BLaER1 treated with 17β-estradiol and CSF1 and Interleukin-3, amounts not matched to agents 10 nM and 100 nM (cell line): ENCODE results near the gene TMEM169.

Experiments
- H3K27ac ChIP-seq, 11 experiments: shearing (Covaris generic); formaldehyde crosslinking; 2 replicates each; pipeline ENCODE4 v1.8.1; 2022
- H3K27me3 ChIP-seq, 11 experiments: shearing (Covaris generic); formaldehyde crosslinking; 2 replicates each; pipeline ENCODE4 v1.8.1; 2022
- H3K36me3 ChIP-seq, 11 experiments: shearing (Covaris generic); formaldehyde crosslinking; 2 replicates each; pipeline ENCODE4 v1.8.1; 2022
- H3K4me1 ChIP-seq, 10 experiments: shearing (Covaris generic); formaldehyde crosslinking; 2 replicates each; pipeline ENCODE4 v1.8.1; 2022
- H3K4me2 ChIP-seq, 11 experiments: shearing (Covaris generic); formaldehyde crosslinking; 2 replicates each; pipeline ENCODE4 v1.8.1; 2022
- H3K4me3 ChIP-seq, 10 experiments: shearing (Covaris generic); formaldehyde crosslinking; 2 replicates each; pipeline ENCODE4 v1.8.1; 2022
- H3K9ac ChIP-seq, 11 experiments: shearing (Covaris generic); formaldehyde crosslinking; 2 replicates each; pipeline ENCODE4 v1.8.1; 2022
- H3K9me3 ChIP-seq, 11 experiments: shearing (Covaris generic); formaldehyde crosslinking; replicated peaks in 1 of 11; 2 replicates each; pipeline ENCODE4 v1.8.1; 2022
- H4K20me1 ChIP-seq, 11 experiments: shearing (Covaris generic); formaldehyde crosslinking; 2 replicates each; pipeline ENCODE4 v1.8.1; 2022
- Cebpa-rat ChIP-seq, 11 experiments: shearing (Covaris generic); IDR thresholded peaks; 2 replicates each; pipeline ENCODE4 v1.8.1; 2022

Gene TMEM169

GRCh38 chr2:216142540-216142939 is 60.8 kb downstream of the TMEM169 start:
- H3K4me2 ChIP-seq: no peak overlapping the region
- H3K36me3 ChIP-seq: peaks cover 99 to 100% (median 100%) of the 10 kb centered on the region in 11 experiments
- H3K27ac ChIP-seq: no peak overlapping the region
- no peaks in the 10 kb centered on the region for H3K9me3 ChIP-seq
- H3K27me3 ChIP-seq: no peaks in the 10 kb centered on the region
- TF ChIP-seq Cebpa-rat (IDR thresholded peaks at IDR 0.05): no peak
- no peak overlapping the region for H3K9ac ChIP-seq
- no peak overlapping the region for H3K4me3 ChIP-seq
- no peaks in the 10 kb centered on the region for H3K4me1 ChIP-seq
- H4K20me1 ChIP-seq: peaks cover 38 to 100% (median 91%) of the 10 kb centered on the region in 11 experiments; a peak in 21 of 22 replicates

- no peak overlapping the region for H3K4me3 ChIP-seq
- no peak overlapping the region for H3K9ac ChIP-seq
- TF ChIP-seq Cebpa-rat (IDR thresholded peaks at IDR 0.05): no peak
- peaks cover 24 to 100% (median 91%) of the 10 kb centered on the region in 11 experiments; a peak in 21 of 22 replicates for H4K20me1 ChIP-seq
- peaks cover 99 to 100% (median 100%) of the 10 kb centered on the region in 11 experiments for H3K36me3 ChIP-seq
- H3K9me3 ChIP-seq: no peaks in the 10 kb centered on the region
- H3K4me1 ChIP-seq: no peaks in the 10 kb centered on the region
- no peaks in the 10 kb centered on the region for H3K27me3 ChIP-seq
- H3K27ac ChIP-seq: no peak overlapping the region
- H3K4me2 ChIP-seq: no peak overlapping the region
Measured at GRCh38 chr2:216144372-216144771, 62.7 kb downstream of the TMEM169 start.

- Histone ChIP-seq H3K4me3 (no peak overlapping the region), H3K4me2 (no peak overlapping the region), H4K20me1 (peaks cover 24 to 100% (median 91%) of the 10 kb centered on the region in 11 experiments; a peak in 21 of 22 replicates), H3K27me3 (no peaks in the 10 kb centered on the region), H3K4me1 (no peaks in the 10 kb centered on the region), H3K27ac (no peak overlapping the region), H3K9ac (no peak overlapping the region), H3K36me3 (peaks cover 99 to 100% (median 100%) of the 10 kb centered on the region in 11 experiments), H3K9me3 (no peaks in the 10 kb centered on the region)
- TF ChIP-seq Cebpa-rat (IDR thresholded peaks at IDR 0.05): no peak
Measured at GRCh38 chr2:216144857-216145256, 63.1 kb downstream of the TMEM169 start.

GRCh38 chr2:216146573-216146972 is 64.9 kb downstream of the TMEM169 start:
- Histone ChIP-seq H3K4me1 (no peaks in the 10 kb centered on the region), H3K27me3 (no peaks in the 10 kb centered on the region), H3K9ac (no peak overlapping the region), H3K4me3 (no peak overlapping the region), H3K4me2 (no peak overlapping the region), H3K9me3 (no peaks in the 10 kb centered on the region), H3K27ac (no peak overlapping the region), H3K36me3 (peaks cover 99 to 100% (median 100%) of the 10 kb centered on the region in 11 experiments), H4K20me1 (peaks cover 22 to 100% (median 92%) of the 10 kb centered on the region in 11 experiments; a peak in 21 of 22 replicates)
- TF ChIP-seq Cebpa-rat (IDR thresholded peaks at IDR 0.05): no peak

GRCh38 chr2:216147172-216148131 is 65.7 kb downstream of the TMEM169 start:
- H3K9ac ChIP-seq: no peak overlapping the region
- H3K27ac ChIP-seq: no peak overlapping the region
- H3K36me3 ChIP-seq: peaks cover 99 to 100% (median 100%) of the 10 kb centered on the region in 11 experiments

GRCh38 chr2:216148983-216149382 is 67.3 kb downstream of the TMEM169 start:
- H3K4me2 ChIP-seq: no peak overlapping the region
- peaks cover 99 to 100% (median 100%) of the 10 kb centered on the region in 11 experiments for H3K36me3 ChIP-seq
- H3K9ac ChIP-seq: no peak overlapping the region
- H3K27me3 ChIP-seq: no peaks in the 10 kb centered on the region
- no peak overlapping the region for H3K4me3 ChIP-seq
- H4K20me1 ChIP-seq: peaks cover 34 to 100% (median 95%) of the 10 kb centered on the region in 11 experiments; a peak in 21 of 22 replicates
- no peak overlapping the region for H3K27ac ChIP-seq
- H3K9me3 ChIP-seq: no peaks in the 10 kb centered on the region
- H3K4me1 ChIP-seq: no peaks in the 10 kb centered on the region
- TF ChIP-seq Cebpa-rat (IDR thresholded peaks at IDR 0.05): no peak

More at GRCh38 chr2:216147172-216148131, 65.7 kb downstream of the TMEM169 start:
- H3K4me2 ChIP-seq: no peak overlapping the region
- H3K9me3 ChIP-seq: no peaks in the 10 kb centered on the region
- no peak overlapping the region for H3K4me3 ChIP-seq
- TF ChIP-seq Cebpa-rat (IDR thresholded peaks at IDR 0.05): no peak
- no peaks in the 10 kb centered on the region for H3K27me3 ChIP-seq
- no peaks in the 10 kb centered on the region for H3K4me1 ChIP-seq
- H4K20me1 ChIP-seq: peaks cover 29 to 100% (median 94%) of the 10 kb centered on the region in 11 experiments; a peak in 21 of 22 replicates

GRCh38 chr2:216149741-216150140 is 68.0 kb downstream of the TMEM169 start:
- TF ChIP-seq Cebpa-rat (IDR thresholded peaks at IDR 0.05): no peak
- Histone ChIP-seq H3K4me1 (no peaks in the 10 kb centered on the region), H3K4me2 (no peak overlapping the region), H3K36me3 (peaks cover 99 to 100% (median 100%) of the 10 kb centered on the region in 11 experiments), H3K9ac (no peak overlapping the region), H3K27ac (no peak overlapping the region), H4K20me1 (peaks cover 38 to 100% (median 98%) of the 10 kb centered on the region in 11 experiments; a peak in 21 of 22 replicates), H3K4me3 (no peak overlapping the region), H3K27me3 (no peaks in the 10 kb centered on the region), H3K9me3 (no peaks in the 10 kb centered on the region)

- Histone ChIP-seq H3K36me3 (peaks cover 100% of the 10 kb centered on the region in 11 experiments), H3K27ac (no peak overlapping the region), H3K27me3 (no peaks in the 10 kb centered on the region), H3K4me1 (no peaks in the 10 kb centered on the region), H3K4me2 (no peak overlapping the region), H3K4me3 (no peak overlapping the region), H3K9me3 (no peaks in the 10 kb centered on the region), H4K20me1 (peaks cover 39 to 100% (median 95%) of the 10 kb centered on the region in 11 experiments; a peak in 21 of 22 replicates), H3K9ac (no peak overlapping the region)
- no peak for TF ChIP-seq Cebpa-rat (IDR thresholded peaks at IDR 0.05)
Measured at GRCh38 chr2:216151313-216152025, 69.8 kb downstream of the TMEM169 start.
